HG03521 (cell line): Measurements from ENCODE around the gene E2F4.

ENCODE experiments used
- ATAC-seq: cut with Tn5 transposase; IDR thresholded peaks from one replicate; pipeline ENCODE4 v1.9.1; 2021; ENCODE audit warnings: mild to moderate bottlenecking, moderate library complexity; ENCODE audit not compliant: unreplicated experiment

E2F4 gene

GRCh38 chr16:67247192-67248072, 55.5 kb downstream of the E2F4 start, which contains the start of gene FHOD1:
Gene FHOD1 (minus strand): TSS chr16:67247481. CDS start chr16:67247410, 71 bp downstream.
- peak; percentile 55 for ATAC-seq

GRCh38 chr16:67248073-67248400, 56.1 kb downstream of the E2F4 start:
- ATAC-seq = no peak
